ENCODE data around the gene CAPN15. TPM values are rescaled to one million over a fixed set of nuclear protein-coding genes. Genes with fewer than 3 reads are reported as not detected.

The CAPN15 gene
- total RNA-seq, 1 experiment from 2014 or later = 76.4 TPM

- Histone ChIP-seq H4K8ac (replicated peaks; ENCODE audit: insufficient read length, low read depth, low read length) (no peak overlapping the region), H3K56ac (ENCODE audit: insufficient read length, low read depth, low read length) (no peak overlapping the region), H3K23me2 (ENCODE audit: insufficient read length, low read depth, low read length, poor library complexity, severe bottlenecking) (peaks cover 5% of the 10 kb centered on the region), H2BK12ac (ENCODE audit: insufficient read length, low read depth, low read length) (no peak overlapping the region), H2BK120ac (ENCODE audit: low read depth, low read length, poor library complexity, severe bottlenecking) (no peak overlapping the region), H3K18ac (ENCODE audit: insufficient read length, low read depth, low read length) (no peak overlapping the region), H2AK5ac (ENCODE audit: insufficient read length, low read length) (no peak overlapping the region), H3K4ac (ENCODE audit: low read depth, low read length) (no peak overlapping the region), H2BK15ac (ENCODE audit: low read depth, low read length) (no peak overlapping the region), H3K9ac (ENCODE audit: extremely low read depth, insufficient read length, low read length) (no peak overlapping the region), H3K4me2 (ENCODE audit: insufficient read depth, insufficient read length, low read length) (no peak overlapping the region), H3K79me1 (ENCODE audit: insufficient read depth, low read depth, low read length, poor library complexity, severe bottlenecking) (peaks cover 3% of the 10 kb centered on the region), H3K79me2 (ENCODE audit: insufficient read depth, low read length) (no peaks in the 10 kb centered on the region; the same call in 1 of the 2 replicates), H2AFZ (ENCODE audit: low read length) (no peak overlapping the region), H3K4me1 (ENCODE audit: insufficient read depth, low read length) (no peaks in the 10 kb centered on the region), H2BK5ac (ENCODE audit: insufficient read length, low read length) (no peak overlapping the region), H3K27me3 (ENCODE audit: insufficient read depth, low read length) (no peaks in the 10 kb centered on the region; the same call in 1 of the 2 replicates), H3K27ac (ENCODE audit: insufficient read length, low read depth, low read length) (no peak overlapping the region), H3K9me3 (ENCODE audit: control insufficient read depth, low read depth, low read length) (no peaks in the 10 kb centered on the region), H2BK20ac (ENCODE audit: low read depth, low read length, poor library complexity, severe bottlenecking) (no peak overlapping the region), H3T11ph (ENCODE audit: low read length) (no peak overlapping the region), H3K23ac (ENCODE audit: insufficient read length, low read depth, low read length) (no peak overlapping the region), H4K20me1 (ENCODE audit: control insufficient read depth, insufficient read depth, insufficient read length) (no peaks in the 10 kb centered on the region), H4K91ac (ENCODE audit: insufficient read length, low read depth, low read length) (no peak overlapping the region), H4K5ac (ENCODE audit: insufficient read length, low read depth, low read length) (no peak overlapping the region), H3K14ac (ENCODE audit: insufficient read depth, low read length) (no peak overlapping the region)
- no peak overlapping the region for H3K27ac Mint-ChIP-seq
- no peak overlapping the region for H3K4me3 Mint-ChIP-seq
- no CpG with 5 or more reads among the region's 24 CpGs for WGBS (ENCODE audit: extremely low coverage, insufficient read length, low lambda C conversion rate)
- no peak for DNase-seq
- peaks cover 10 to 17% of the 10 kb centered on the region in 2 experiments for H3K4me1 Mint-ChIP-seq
- H3K9me3 Mint-ChIP-seq = 0 out of 5 replicates have a peak, but pooled peaks cover 0 to 3% of the 10 kb centered on the region in 2 experiments
- peaks cover 5 to 15% (median 14%) of the 10 kb centered on the region in 3 experiments; a peak in 6 of 7 replicates for H3K36me3 Mint-ChIP-seq (ENCODE audit: insufficient read depth in 1 of 3, low read depth in 3 of 3)
- H3K27me3 Mint-ChIP-seq (ENCODE audit: low read depth) = peaks cover 32% of the 10 kb centered on the region
- no peak for TF ChIP-seq CTCF (conservative IDR thresholded peaks at IDR 0.05)
These were observed 65.2 kb downstream of the CAPN15 start for GRCh38 chr16:592518-593306.

Data from H9 (cell line).